Common myeloid progenitor, CD34-positive (primary cell): ENCODE results near the gene RAB11FIP5.
A peak's percentile ranks its signal among the peaks of the same experiment; 100 is the strongest.
"Not testable (repeated sequence)": the region's sequence is repeated elsewhere in the genome, so short reads cannot be mapped to it uniquely, and the experiment has no call there.

Experiments
- CTCF ChIA-PET: fragments of 350-600 bp; sonication (Branson Sonifier 250); formaldehyde crosslinking; loops from one replicate; lab custom pipeline; 2021; ENCODE audit warnings: antibody characterized with exemption; lab: Charles Lee
- POLR2A ChIA-PET: fragments of 350-600 bp; sonication (Branson Sonifier 250); formaldehyde crosslinking; loops from one replicate; lab custom pipeline; 2021; ENCODE audit warnings: antibody characterized with exemption; lab: Charles Lee
- DNase-seq, 3 donors: peaks; one replicate each; pipeline versions ENCODE4 v3.0.0 to v3.0.0-alpha.2; 2013
- H3K27ac ChIP-seq, 2 experiments: 1 replicate in 1 of 2; 2 replicates in 1 of 2; pipeline ENCODE4 v1.7.0; 2013; ENCODE audit warnings: inconsistent platforms in 2 of 2, low read length in 2 of 2, mild to moderate bottlenecking in 2 of 2, low read depth in 1 of 2, moderate library complexity in 1 of 2; ENCODE audit not compliant: severe bottlenecking in 2 of 2, insufficient read depth in 1 of 2, poor library complexity in 1 of 2
- H3K27me3 ChIP-seq, 5 experiments: replicated peaks in 2 of 5; 1 replicate in 3 of 5; 2 replicates in 2 of 5; pipeline versions ENCODE4 v1.6.1 to v1.7.0; 2013; ENCODE audit warnings: low read length in 4 of 5, mild to moderate bottlenecking in 2 of 5, moderate library complexity in 2 of 5, inconsistent platforms in 1 of 5; ENCODE audit not compliant: insufficient read depth in 5 of 5, control insufficient read depth in 4 of 5
- H3K36me3 ChIP-seq, 4 experiments: 1 replicate in 2 of 4; 2 replicates in 2 of 4; pipeline versions ENCODE4 v1.6.1 to v1.7.0; 2013; ENCODE audit warnings: low read length in 3 of 4, control low read depth in 1 of 4, mild to moderate bottlenecking in 1 of 4; ENCODE audit not compliant: control insufficient read depth in 4 of 4, insufficient read depth in 4 of 4
- H3K4me1 ChIP-seq, 4 experiments: 1 replicate in 3 of 4; 2 replicates in 1 of 4; pipeline versions ENCODE4 v1.6.1 to v1.7.1; 2013; ENCODE audit warnings: low read length in 3 of 4, mild to moderate bottlenecking in 3 of 4, control low read depth in 1 of 4, inconsistent platforms in 1 of 4, moderate library complexity in 1 of 4; ENCODE audit not compliant: control insufficient read depth in 4 of 4, insufficient read depth in 4 of 4; ENCODE audit errors: control extremely low read depth in 1 of 4
- H3K4me3 ChIP-seq, 7 experiments: 1 replicate in 4 of 7; 2 replicates in 3 of 7; pipeline versions ENCODE4 v1.5.1 to v1.7.0; 2013; ENCODE audit warnings: mild to moderate bottlenecking in 7 of 7, low read length in 6 of 7, moderate library complexity in 6 of 7, inconsistent platforms in 2 of 7, low read depth in 2 of 7, control low read depth in 1 of 7; ENCODE audit not compliant: insufficient read depth in 4 of 7, control insufficient read depth in 1 of 7; ENCODE audit errors: extremely low read depth in 1 of 7
- H3K9me3 ChIP-seq, 5 experiments: 1 replicate in 4 of 5; 2 replicates in 1 of 5; pipeline versions ENCODE4 v1.6.1 to v1.7.1; 2013; ENCODE audit warnings: low read length in 4 of 5, mild to moderate bottlenecking in 2 of 5, inconsistent platforms in 1 of 5, low read depth in 1 of 5, moderate library complexity in 1 of 5; ENCODE audit not compliant: control insufficient read depth in 4 of 5, insufficient read depth in 2 of 5; ENCODE audit errors: control extremely low read depth in 1 of 5
- WGBS: methylation state at CpG from one replicate; pipeline ENCODE4 v1.1.5; 2013; ENCODE audit not compliant: insufficient coverage; 5-methylcytosine and 5-hydroxymethylcytosine counted together

RAB11FIP5 gene

GRCh38 chr2:73070643-73071359 lies 41.9 kb downstream of the RAB11FIP5 start:
- POLR2A ChIA-PET, result interaction anchor here (0.6 to 0.9 kb wide), 2 partner anchors 8 to 1179 kb away, joined by 3 read pairs; no protein-coding TSS in a partner anchor
- CTCF ChIA-PET, result interaction anchor here (1.2 to 2.9 kb wide), 3 partner anchors 14 to 106 kb away, joined by 4 to 9 read pairs (median 5); no protein-coding TSS in a partner anchor

GRCh38 chr2:73069855-73070642 lies 42.7 kb downstream of the RAB11FIP5 start:
- Histone ChIP-seq H3K9me3 (no peaks in the 10 kb centered on the region), H3K27me3 (no peaks in the 10 kb centered on the region), H3K4me3 (peak overlapping the region; percentile 73 to 90 (median 89)), H3K27ac (peak overlapping the region; percentile 68 to 84), H3K36me3 (peaks cover 0 to 4% (median 0%) of the 10 kb centered on the region in 4 experiments), H3K4me1 (peaks cover 14 to 34% (median 27%) of the 10 kb centered on the region in 4 experiments)
- ChIA-PET POLR2A (interaction anchor here (0.6 kb wide), 1 partner anchor 31 kb away, joined by 3 read pairs; no protein-coding TSS in a partner anchor), CTCF (interaction anchor here (0.7 to 2.9 kb wide), 3 partner anchors 10 to 16 kb away, joined by 3 to 9 read pairs (median 3); no protein-coding TSS in a partner anchor)
- DNase-seq, result peak; percentile 73 to 93 (median 91)
- WGBS, result 5% methylated on average over 21 of the region's 29 CpGs

More at GRCh38 chr2:73070643-73071359, 41.9 kb downstream of the RAB11FIP5 start:
- Histone ChIP-seq H3K4me3 (peak overlapping the region; percentile 73 to 90 (median 89)), H3K4me1 (peaks cover 14 to 34% (median 27%) of the 10 kb centered on the region in 4 experiments), H3K36me3 (peaks cover 0 to 4% (median 0%) of the 10 kb centered on the region in 4 experiments), H3K27ac (peak overlapping the region; percentile 68 to 84), H3K9me3 (no peaks in the 10 kb centered on the region), H3K27me3 (no peaks in the 10 kb centered on the region)
- peak in 2 of 3 donors; percentile 81 to 86 for DNase-seq
- under 1% methylated on average over 67 of the region's 83 CpGs for WGBS

GRCh38 chr2:73069041-73069854 lies 43.5 kb downstream of the RAB11FIP5 start:
- Histone ChIP-seq H3K36me3 (peaks cover 0 to 4% (median 0%) of the 10 kb centered on the region in 4 experiments), H3K4me1 (peaks cover 14 to 34% (median 28%) of the 10 kb centered on the region in 4 experiments), H3K9me3 (no peaks in the 10 kb centered on the region), H3K27ac (peak overlapping the region; percentile 68 to 84), H3K27me3 (no peaks in the 10 kb centered on the region), H3K4me3 (peak overlapping the region in 6 of 7 experiments; percentile 73 to 90 (median 89))
- DNase-seq, result peak in 2 of 3 donors; percentile 32 to 44
- 100% methylated on average over 2 of the region's 7 CpGs for WGBS
- CTCF ChIA-PET, result interaction anchor here (0.7 to 2.9 kb wide), 3 partner anchors 9 to 17 kb away, joined by 3 to 9 read pairs (median 3); no protein-coding TSS in a partner anchor
- POLR2A ChIA-PET, result no interaction called here

GRCh38 chr2:73068147-73068546 lies 44.6 kb downstream of the RAB11FIP5 start:
- H3K4me1 ChIP-seq, result peaks cover 14 to 38% (median 31%) of the 10 kb centered on the region in 4 experiments
- H3K27ac ChIP-seq, result no peak overlapping the region
- 100% methylated on average over 1 of the region's 2 CpGs for whole genome bisulfite sequencing
- H3K27me3 ChIP-seq, result no peaks in the 10 kb centered on the region
- ChIA-PET CTCF (no interaction called here), POLR2A (no interaction called here)
- H3K36me3 ChIP-seq, result peaks cover 0 to 4% (median 0%) of the 10 kb centered on the region in 4 experiments
- no peaks in the 10 kb centered on the region for H3K9me3 ChIP-seq
- H3K4me3 ChIP-seq, result no peak overlapping the region
- no peak for DNase-seq

GRCh38 chr2:73067043-73067442 lies 45.7 kb downstream of the RAB11FIP5 start:
- no peak for DNase-seq
- Histone ChIP-seq H3K4me3 (no peak overlapping the region), H3K27me3 (no peaks in the 10 kb centered on the region), H3K4me1 (peaks cover 14 to 34% (median 27%) of the 10 kb centered on the region in 4 experiments), H3K9me3 (no peaks in the 10 kb centered on the region), H3K36me3 (peaks cover 0 to 4% (median 0%) of the 10 kb centered on the region in 4 experiments), H3K27ac (no peak overlapping the region)
- ChIA-PET CTCF (interaction anchor here (1.0 kb wide), 1 partner anchor 73 kb away, joined by 3 read pairs; no protein-coding TSS in a partner anchor), POLR2A (no interaction called here)
- WGBS, result no CpG with 5 or more reads among the region's 2 CpGs

GRCh38 chr2:73065070-73065469 lies 47.7 kb downstream of the RAB11FIP5 start:
- not testable (repeated sequence) for H3K27me3 ChIP-seq, H3K36me3 ChIP-seq, H3K9me3 ChIP-seq, DNase-seq, H3K4me3 ChIP-seq, H3K27ac ChIP-seq
- 98% methylated on average over 5 of the region's 5 CpGs for WGBS
- POLR2A ChIA-PET, result interaction anchor here (0.6 kb wide), 1 partner anchor 18 kb away, joined by 3 read pairs; no protein-coding TSS in a partner anchor
- CTCF ChIA-PET, result interaction anchor here (1.0 kb wide), 1 partner anchor 9 kb away, joined by 3 read pairs; no protein-coding TSS in a partner anchor
- H3K4me1 ChIP-seq, result peaks cover 14 to 24% (median 21%) of the 10 kb centered on the region in 4 experiments
